MM.1S (cell line): ENCODE measurements around the gene MTF1.

Source experiments
- DNase-seq: peaks from one replicate; pipeline ENCODE4 v3.0.0-alpha.2; 2015
- H2AFZ ChIP-seq: fragments of 300-600 bp; sonication (generic); 2 replicates; pipeline ENCODE4 v1.6.0; 2016; ENCODE audit warnings: antibody characterized with exemption, low read length
- H3F3A ChIP-seq: fragments of 300-600 bp; sonication (generic); 2 replicates; pipeline ENCODE4 v1.6.1; 2016; ENCODE audit warnings: mild to moderate bottlenecking, antibody characterized with exemption, low read length, moderate library complexity, mixed read lengths; ENCODE audit not compliant: insufficient read depth
- H3K27ac ChIP-seq: fragments of 300-600 bp; sonication (generic); 2 replicates; pipeline ENCODE4 v1.5.1; 2016; ENCODE audit warnings: mild to moderate bottlenecking, low read length
- H3K27me3 ChIP-seq: fragments of 300-600 bp; sonication (generic); replicated peaks from 2 replicates; pipeline ENCODE4 v1.6.0; 2016; ENCODE audit warnings: low read length; ENCODE audit not compliant: insufficient read depth
- H3K36me3 ChIP-seq: fragments of 300-600 bp; sonication (generic); replicated peaks from 2 replicates; pipeline ENCODE4 v1.6.1; 2016; ENCODE audit warnings: mild to moderate bottlenecking, low read length, mixed read lengths; ENCODE audit not compliant: insufficient read depth
- H3K4me1 ChIP-seq: fragments of 300-600 bp; sonication (generic); 2 replicates; pipeline ENCODE4 v1.6.1; 2016; ENCODE audit warnings: low read length, mixed read lengths
- H3K4me2 ChIP-seq: fragments of 300-600 bp; sonication (generic); 2 replicates; pipeline ENCODE4 v1.6.0; 2016; ENCODE audit warnings: low read depth, low read length
- H3K4me3 ChIP-seq: fragments of 300-600 bp; sonication (generic); 2 replicates; pipeline ENCODE4 v1.5.1; 2016; ENCODE audit warnings: low read length, mixed read lengths
- H3K79me2 ChIP-seq: fragments of 300-600 bp; sonication (generic); 2 replicates; pipeline ENCODE4 v1.6.1; 2016; ENCODE audit warnings: mixed run types, low read length, mixed read lengths
- H3K9ac ChIP-seq: fragments of 300-600 bp; sonication (generic); 2 replicates; pipeline ENCODE4 v1.6.1; 2016; ENCODE audit warnings: low read length, mixed read lengths
- H3K9me2 ChIP-seq: fragments of 300-600 bp; sonication (generic); replicated peaks from 2 replicates; pipeline ENCODE4 v1.6.1; 2016; ENCODE audit warnings: mild to moderate bottlenecking, low read length, mixed read lengths; ENCODE audit not compliant: insufficient read depth
- H3K9me3 ChIP-seq: fragments of 300-600 bp; sonication (generic); replicated peaks from 2 replicates; pipeline ENCODE4 v1.6.1; 2016; ENCODE audit warnings: mild to moderate bottlenecking, low read length, mixed read lengths; ENCODE audit not compliant: insufficient read depth
- H4K20me1 ChIP-seq: fragments of 300-600 bp; sonication (generic); 2 replicates; pipeline ENCODE4 v1.6.1; 2016; ENCODE audit warnings: mild to moderate bottlenecking, low read length, moderate library complexity, mixed read lengths; ENCODE audit not compliant: insufficient read depth
- EZH2 ChIP-seq: fragments of 300-600 bp; sonication (generic); optimal IDR thresholded peaks from 2 replicates; pipeline ENCODE3; 2017; ENCODE audit warnings: low read depth, mild to moderate bottlenecking, antibody characterized with exemption, low read length, mixed read lengths
- EZH2phosphoT487 ChIP-seq: fragments of 300-600 bp; sonication (generic); IDR thresholded peaks from 2 replicates; pipeline ENCODE4 v1.6.1; 2018; ENCODE audit warnings: antibody characterized with exemption, low read length
- TF ChIP-seq, protein P1 (sequence below): fragments of 300-600 bp; sonication (generic); IDR thresholded peaks from 2 replicates; pipeline ENCODE4 v1.5.1; 2016; ENCODE audit warnings: antibody characterized with exemption, low read length, mixed read lengths

Gene MTF1

DNA sequence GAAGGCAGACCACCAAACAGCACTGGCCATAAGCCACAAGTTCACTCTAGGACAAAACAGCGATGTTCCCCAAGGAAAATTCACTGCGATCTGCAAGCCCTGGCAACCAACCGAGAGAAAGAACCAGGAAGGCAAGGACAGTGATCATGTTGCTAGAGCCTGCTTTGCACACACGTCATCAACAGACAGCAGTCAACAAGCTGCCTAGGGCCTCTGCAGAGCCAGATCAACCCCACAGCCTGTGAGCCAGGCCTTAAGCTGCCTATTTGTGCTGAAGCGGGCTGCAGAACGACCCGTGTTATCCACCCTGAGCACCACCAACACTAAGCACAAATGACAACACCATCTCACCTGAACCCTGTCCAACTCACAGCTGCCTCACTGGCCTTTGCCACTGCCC lies 45.1 kb downstream of the MTF1 start:
- H3K27ac ChIP-seq, result no peak overlapping the region
- peaks cover 9% of the 10 kb centered on the region for H3F3A ChIP-seq
- TF ChIP-seq, protein P1, sequence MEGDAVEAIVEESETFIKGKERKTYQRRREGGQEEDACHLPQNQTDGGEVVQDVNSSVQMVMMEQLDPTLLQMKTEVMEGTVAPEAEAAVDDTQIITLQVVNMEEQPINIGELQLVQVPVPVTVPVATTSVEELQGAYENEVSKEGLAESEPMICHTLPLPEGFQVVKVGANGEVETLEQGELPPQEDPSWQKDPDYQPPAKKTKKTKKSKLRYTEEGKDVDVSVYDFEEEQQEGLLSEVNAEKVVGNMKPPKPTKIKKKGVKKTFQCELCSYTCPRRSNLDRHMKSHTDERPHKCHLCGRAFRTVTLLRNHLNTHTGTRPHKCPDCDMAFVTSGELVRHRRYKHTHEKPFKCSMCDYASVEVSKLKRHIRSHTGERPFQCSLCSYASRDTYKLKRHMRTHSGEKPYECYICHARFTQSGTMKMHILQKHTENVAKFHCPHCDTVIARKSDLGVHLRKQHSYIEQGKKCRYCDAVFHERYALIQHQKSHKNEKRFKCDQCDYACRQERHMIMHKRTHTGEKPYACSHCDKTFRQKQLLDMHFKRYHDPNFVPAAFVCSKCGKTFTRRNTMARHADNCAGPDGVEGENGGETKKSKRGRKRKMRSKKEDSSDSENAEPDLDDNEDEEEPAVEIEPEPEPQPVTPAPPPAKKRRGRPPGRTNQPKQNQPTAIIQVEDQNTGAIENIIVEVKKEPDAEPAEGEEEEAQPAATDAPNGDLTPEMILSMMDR, result no peak
- TF ChIP-seq EZH2 (no peak), EZH2phosphoT487 (no peak)
- H3K9me3 ChIP-seq, result no peaks in the 10 kb centered on the region
- no peak overlapping the region for H3K4me3 ChIP-seq
- no peak overlapping the region for H2AFZ ChIP-seq
- H3K9me2 ChIP-seq, result no peaks in the 10 kb centered on the region
- peaks cover 1% of the 10 kb centered on the region; the same call in 1 of the 2 replicates for H3K79me2 ChIP-seq
- H3K9ac ChIP-seq, result no peak overlapping the region
- no peaks in the 10 kb centered on the region for H4K20me1 ChIP-seq
- H3K36me3 ChIP-seq, result no peaks in the 10 kb centered on the region
- H3K4me2 ChIP-seq, result no peak overlapping the region
- no peaks in the 10 kb centered on the region for H3K27me3 ChIP-seq
- no peak for DNase-seq
- peaks cover 2% of the 10 kb centered on the region; the same call in 1 of the 2 replicates for H3K4me1 ChIP-seq

DNA sequence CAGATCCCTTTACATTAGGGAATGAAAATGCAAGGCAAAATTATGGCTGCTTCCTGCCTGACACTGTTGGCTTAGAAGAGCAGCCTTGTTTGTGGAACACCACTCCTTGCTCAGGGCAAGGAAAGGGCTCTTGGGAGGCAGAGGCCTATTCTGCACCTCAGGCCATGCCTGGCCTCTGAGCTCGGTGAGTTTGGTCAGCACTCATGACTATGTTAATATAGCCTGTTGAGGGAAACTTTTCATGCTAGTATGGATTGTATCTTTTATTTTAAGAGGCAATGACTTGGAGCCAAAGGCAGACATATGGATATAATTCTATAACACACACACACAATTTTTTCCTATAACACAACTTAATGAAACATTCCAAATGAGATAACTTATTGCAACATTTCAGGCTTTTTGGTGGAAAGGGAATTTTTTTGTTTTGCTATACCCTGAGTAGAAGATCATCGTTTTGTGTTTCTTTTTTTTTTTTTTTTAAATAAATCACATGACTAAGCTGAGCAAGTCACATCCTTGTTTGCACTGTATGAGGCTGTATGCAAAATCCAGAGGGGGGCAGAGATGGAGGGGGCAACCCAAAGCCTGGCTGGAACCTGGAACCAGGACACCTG lies 45.8 kb downstream of the MTF1 start:
- H3K27ac ChIP-seq, result no peak overlapping the region
- no peak overlapping the region for H3K4me2 ChIP-seq
- H3K4me3 ChIP-seq, result no peak overlapping the region
- no peak for DNase-seq
- H3K79me2 ChIP-seq, result peaks cover 7% of the 10 kb centered on the region
- peaks cover 15% of the 10 kb centered on the region for H3F3A ChIP-seq
- TF ChIP-seq, protein P1, result no peak
- TF ChIP-seq EZH2, result no peak
- no peak for TF ChIP-seq EZH2phosphoT487
- no peaks in the 10 kb centered on the region for H3K9me2 ChIP-seq
- H3K4me1 ChIP-seq, result peaks cover 7% of the 10 kb centered on the region; the same call in 1 of the 2 replicates
- no peaks in the 10 kb centered on the region for H3K27me3 ChIP-seq
- H3K9me3 ChIP-seq, result no peaks in the 10 kb centered on the region
- no peak overlapping the region for H2AFZ ChIP-seq
- no peaks in the 10 kb centered on the region for H3K36me3 ChIP-seq
- H3K9ac ChIP-seq, result no peak overlapping the region
- H4K20me1 ChIP-seq, result no peaks in the 10 kb centered on the region

DNA sequence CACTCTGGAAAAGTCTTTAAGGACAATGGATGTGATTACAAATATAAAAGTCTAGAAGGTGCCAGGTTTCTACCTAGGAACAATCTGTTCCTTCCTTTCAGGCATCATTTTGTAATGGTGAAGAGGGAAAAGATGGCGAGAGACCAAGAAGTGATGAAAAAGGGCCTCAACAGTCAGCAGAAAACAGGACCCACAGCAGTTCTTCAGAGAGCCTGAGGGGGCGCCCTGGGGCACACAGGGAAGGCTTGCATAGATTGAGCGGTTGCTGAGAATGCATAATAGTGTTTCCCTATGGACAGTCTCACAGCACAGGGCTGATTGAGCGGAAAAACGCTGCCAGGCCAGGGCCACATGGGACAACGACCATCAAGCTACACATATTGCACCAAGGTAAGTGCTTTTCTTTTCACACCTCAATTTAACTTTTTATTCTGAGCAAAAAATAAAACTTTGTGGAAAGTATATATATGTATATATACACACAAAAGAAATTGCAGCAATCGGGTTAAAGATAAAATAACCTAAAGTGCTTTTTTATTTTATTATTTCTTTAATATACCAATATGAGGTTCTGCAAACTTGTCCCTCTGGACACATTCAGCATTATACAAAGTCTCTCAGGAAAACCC lies 48.3 kb downstream of the MTF1 start:
- Histone ChIP-seq H3K27ac (no peak overlapping the region), H3K4me2 (no peak overlapping the region), H3F3A (peaks cover 22% of the 10 kb centered on the region), H2AFZ (no peak overlapping the region), H4K20me1 (0 out of 2 replicates have a peak, but pooled peaks cover 6% of the 10 kb centered on the region), H3K36me3 (no peaks in the 10 kb centered on the region), H3K4me1 (peaks cover 14% of the 10 kb centered on the region; the same call in 1 of the 2 replicates), H3K9me3 (no peaks in the 10 kb centered on the region), H3K79me2 (peaks cover 28% of the 10 kb centered on the region), H3K9ac (no peak overlapping the region), H3K4me3 (no peak overlapping the region), H3K9me2 (no peaks in the 10 kb centered on the region), H3K27me3 (no peaks in the 10 kb centered on the region)
- DNase-seq, result peak; percentile 70
- no peak for TF ChIP-seq EZH2
- no peak for TF ChIP-seq EZH2phosphoT487
- TF ChIP-seq, protein P1, result peak; percentile 89
